Measurements from ENCODE around the gene BEND6.
"Not testable (repeated sequence)": the region's sequence is repeated elsewhere in the genome, so short reads cannot be mapped to it uniquely, and the experiment has no call there.

The BEND6 gene

DNA sequence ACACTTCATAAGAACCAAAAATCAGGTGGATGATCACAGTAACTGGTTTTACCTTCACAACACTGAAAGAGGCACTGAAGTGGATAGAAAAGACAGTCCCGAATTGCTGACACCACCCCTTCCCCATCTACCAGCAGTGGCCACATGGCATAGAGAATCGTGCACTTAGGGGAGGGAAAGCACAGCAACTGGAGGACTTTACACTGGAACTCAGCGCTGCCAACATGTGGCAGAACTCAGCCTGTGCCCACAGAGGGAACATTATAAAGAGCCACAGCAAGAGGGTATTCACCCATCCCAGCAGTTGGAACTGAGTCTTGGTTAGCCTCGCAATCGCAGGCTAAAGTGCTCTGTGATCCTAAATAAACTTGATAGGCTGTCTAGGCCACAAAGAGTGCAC lies 85.1 kb downstream of the BEND6 start:
- no peak for DNase-seq

GRCh38 chr6:57044061-57044460 lies 89.2 kb downstream of the BEND6 start:
- DNase-seq = not testable (repeated sequence)

DNA sequence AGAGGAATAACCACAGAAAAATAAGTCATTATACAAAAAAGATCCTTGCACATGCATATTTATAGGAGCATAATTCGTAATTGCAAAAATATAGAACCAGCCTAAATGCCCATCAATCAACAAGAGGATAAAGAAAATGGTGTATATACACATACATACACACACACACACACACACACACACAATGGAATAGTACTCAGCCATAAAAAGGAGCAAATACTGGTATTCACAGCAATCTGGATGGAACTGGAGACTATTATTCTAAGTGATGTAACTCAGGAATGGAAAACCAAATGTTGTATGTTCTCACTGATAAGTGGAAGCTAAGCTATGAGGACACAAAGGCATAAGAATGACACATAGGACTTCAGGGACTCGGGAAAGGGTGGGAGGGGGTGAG lies 89.7 kb downstream of the BEND6 start:
- DNase-seq = no peak

GRCh38 chr6:57046332-57047256 lies 91.7 kb downstream of the BEND6 start, which contains the start of gene KIAA1586:
TSS of gene KIAA1586 (plus strand) at chr6:57046693. CDS start at chr6:57046756, 63 bp downstream.
- DNase-seq = peak; percentile 87

DNA sequence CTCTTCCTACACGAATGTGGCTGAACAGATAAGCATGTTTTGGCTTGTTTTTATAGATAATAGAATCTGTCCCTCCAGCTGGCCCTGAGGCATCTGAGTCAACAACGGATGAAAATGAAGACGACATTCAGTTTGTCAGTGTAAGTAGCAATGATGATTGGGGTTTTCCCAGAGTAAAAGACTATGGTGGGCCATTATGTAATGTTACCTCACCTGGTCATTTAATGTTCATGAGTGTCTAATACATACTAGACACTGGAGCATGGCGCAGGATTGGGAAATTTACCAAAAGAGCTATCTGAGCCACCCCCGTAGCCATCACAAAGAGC lies 92.3 kb downstream of the BEND6 start:
- DNase-seq = not testable (repeated sequence)

DNA sequence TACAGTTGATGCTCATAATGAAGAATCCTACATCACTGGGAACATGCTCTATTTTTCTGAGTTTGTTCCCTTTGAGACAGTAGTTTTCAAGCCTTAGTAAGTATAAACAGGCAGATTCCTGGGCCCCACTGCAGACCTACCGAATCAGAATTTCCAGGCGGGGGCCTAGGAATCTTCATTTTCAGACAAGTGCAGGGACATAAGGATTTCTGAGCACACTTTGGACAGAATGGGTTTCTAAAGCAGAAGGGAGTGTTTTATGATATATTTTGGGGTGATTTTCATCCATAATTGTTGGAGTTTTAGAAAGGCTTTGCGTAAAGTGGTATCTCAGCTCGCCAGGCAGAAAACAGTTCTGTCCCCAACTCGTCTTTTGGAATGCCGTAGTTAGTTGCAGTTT lies 93.0 kb downstream of the BEND6 start:
- DNase-seq = not testable (repeated sequence)

DNA sequence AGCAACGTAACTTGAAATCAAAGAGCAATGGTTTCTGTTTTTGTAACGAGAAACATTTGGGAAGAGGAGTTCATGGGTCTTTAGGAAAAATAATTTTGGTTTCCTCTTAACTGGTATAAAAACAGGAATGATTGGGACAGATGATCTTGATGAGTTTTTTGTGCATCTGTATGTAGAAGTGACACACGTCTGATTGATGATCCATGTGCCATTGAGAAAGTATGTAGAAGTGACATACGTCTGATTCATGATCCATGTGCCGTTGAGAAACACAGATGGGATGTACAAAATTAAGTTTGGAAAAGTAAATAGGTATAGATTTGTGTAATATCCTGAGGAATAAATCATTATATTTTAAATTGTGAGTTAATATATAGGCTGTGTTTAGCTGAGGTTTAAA lies 93.7 kb downstream of the BEND6 start:
- no peak for DNase-seq

DNA sequence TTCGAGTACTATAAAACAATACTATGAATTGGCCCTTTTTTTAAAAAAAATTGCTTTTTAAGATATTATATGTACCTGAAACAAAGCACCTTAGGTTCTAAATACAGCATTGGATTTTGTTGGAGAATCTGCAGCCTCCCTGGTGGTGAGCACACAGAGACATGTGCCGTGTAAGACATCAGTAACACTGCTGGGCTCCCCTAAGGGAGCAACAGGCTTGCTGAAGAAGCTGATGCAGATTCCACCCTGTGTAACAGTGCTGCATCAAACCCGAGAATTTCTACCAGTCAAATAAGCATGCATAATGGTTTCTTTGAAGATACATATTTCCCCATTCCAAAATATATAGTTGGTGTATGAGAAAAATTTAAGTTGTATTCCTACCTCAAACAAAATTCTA lies 108.9 kb downstream of the BEND6 start:
- DNase-seq = no peak

DNA sequence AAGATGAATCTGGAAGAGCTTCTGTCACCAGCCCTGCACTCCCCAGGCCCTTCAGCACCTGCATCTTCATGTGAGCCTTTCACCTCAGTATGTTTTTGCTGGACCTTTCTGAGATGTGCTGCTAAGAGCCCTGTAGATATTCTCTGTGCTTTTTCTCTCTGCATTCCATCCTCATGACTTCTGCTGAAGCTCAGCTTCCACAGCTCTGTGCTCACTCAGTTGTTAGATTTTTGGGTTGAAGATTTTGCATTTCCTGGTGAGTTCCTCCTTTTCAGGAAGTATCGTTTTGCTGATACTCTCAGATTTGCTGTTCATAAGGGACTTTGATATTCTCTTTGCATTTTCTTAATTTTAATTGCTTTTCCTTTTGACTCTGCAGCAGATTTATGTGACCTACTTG lies 109.9 kb downstream of the BEND6 start:
- DNase-seq = no peak

DNA sequence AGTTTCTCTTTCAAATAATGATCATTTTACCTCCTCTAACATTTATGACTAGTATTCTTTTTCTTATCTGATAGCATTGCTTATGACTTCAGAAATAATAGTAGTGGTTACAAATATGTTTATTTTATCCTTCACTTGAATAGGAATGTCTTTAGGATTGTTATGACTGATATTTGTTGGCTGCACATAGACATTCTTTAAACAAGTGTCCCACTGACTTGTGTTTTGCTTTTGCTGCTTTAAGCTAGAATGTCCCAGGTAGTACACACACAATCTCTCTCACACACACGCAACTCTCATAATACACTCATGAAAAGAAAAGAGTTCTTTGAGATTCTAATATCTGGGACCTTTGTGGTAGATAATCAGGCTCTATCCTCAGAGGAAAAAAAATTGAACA lies 113.2 kb downstream of the BEND6 start:
- no peak for DNase-seq

DNA sequence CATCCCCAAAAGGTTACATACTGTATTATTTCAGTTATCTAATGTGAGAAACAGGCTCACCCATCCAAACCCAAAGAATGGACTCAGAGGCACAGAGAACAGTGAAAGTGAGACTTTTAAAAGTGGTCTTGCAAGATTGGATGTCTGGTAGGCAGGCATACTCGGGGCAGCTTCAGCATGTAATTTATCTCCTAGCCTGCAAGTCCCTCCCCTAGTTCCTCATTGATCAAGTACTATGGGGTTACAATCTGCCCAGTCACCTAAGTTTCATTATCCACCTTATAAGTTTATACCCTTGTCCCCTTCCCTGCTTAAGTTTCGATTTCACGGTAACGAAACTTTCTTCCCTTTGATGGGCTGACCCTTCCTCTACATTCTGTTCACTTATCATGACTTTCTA lies 114.3 kb downstream of the BEND6 start:
- DNase-seq = no peak

DNA sequence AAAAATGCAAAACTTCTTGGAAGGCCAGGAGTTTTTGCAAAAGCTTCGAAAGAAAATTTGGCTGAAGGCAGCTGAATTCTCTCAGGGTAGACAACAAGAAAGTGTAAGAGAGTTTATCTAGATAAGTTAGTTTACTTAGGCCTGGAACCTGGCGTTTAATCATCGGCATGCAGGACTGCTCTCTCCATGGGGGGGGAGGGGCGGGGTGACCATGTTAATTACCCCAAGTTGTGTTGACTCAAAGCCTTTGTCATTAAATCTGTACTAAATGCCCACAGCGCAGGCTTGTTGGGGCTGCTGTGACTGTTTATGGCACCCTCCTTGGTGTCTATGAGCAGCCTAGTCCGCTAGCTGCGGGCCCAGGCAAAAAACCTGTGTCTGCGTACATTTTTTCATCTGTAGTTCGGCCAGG lies 115.0 kb downstream of the BEND6 start:
- no peak for DNase-seq

- no peak for DNase-seq
Observed at GRCh38 chr6:57072108-57072507, 117.2 kb downstream of the BEND6 start.

- DNase-seq = no peak
Observed at GRCh38 chr6:57074383-57074782, 119.5 kb downstream of the BEND6 start.

- DNase-seq = no peak
Observed at GRCh38 chr6:57075092-57075491, 120.2 kb downstream of the BEND6 start.
